HepG2 (cell line): ENCODE data around the gene CARMIL3. TPM values are rescaled to one million over a fixed set of nuclear protein-coding genes. Genes with fewer than 3 reads are reported as not detected.

Experiments used
- HNF4G ChIP-seq, 2 experiments: sonication (generic) in 1 of 2; formaldehyde crosslinking in 1 of 2; IDR thresholded peaks; 2 replicates each; pipeline versions ENCODE4 v1.4.0 to v1.6.1; 2011 to 2020; ENCODE audit warnings: borderline replicate concordance in 2 of 2, low read depth in 2 of 2, mild to moderate bottlenecking in 2 of 2, low read length in 1 of 2, missing genetic modification reagents in 1 of 2, moderate library complexity in 1 of 2
- NRL ChIP-seq: sonication (generic); formaldehyde crosslinking; IDR thresholded peaks from 2 replicates; pipeline ENCODE4 v1.5.0; 2020; ENCODE audit warnings: missing genetic modification reagents, mild to moderate bottlenecking, moderate library complexity, borderline replicate concordance
- PITX1 ChIP-seq: sonication (generic); formaldehyde crosslinking; IDR thresholded peaks from 2 replicates; pipeline ENCODE4 v1.5.1; 2020; ENCODE audit warnings: mild to moderate bottlenecking, missing genetic modification reagents
- RBM39 ChIP-seq: fragments of 200-400 bp; formaldehyde crosslinking; IDR thresholded peaks from one replicate; pipeline ENCODE4 v1.6.1; 2018; ENCODE audit warnings: antibody characterized with exemption, mild to moderate bottlenecking, low read depth, low read length; ENCODE audit not compliant: poor library complexity, severe bottlenecking
- TSC22D2 ChIP-seq: sonication (generic); formaldehyde crosslinking; IDR thresholded peaks from 2 replicates; pipeline ENCODE4 v1.5.1; 2020; ENCODE audit warnings: missing genetic modification reagents, mild to moderate bottlenecking, borderline replicate concordance
- ZNF547 ChIP-seq: sonication (generic); formaldehyde crosslinking; IDR thresholded peaks from 2 replicates; pipeline ENCODE4 v1.5.1; 2020; ENCODE audit warnings: mild to moderate bottlenecking, missing genetic modification reagents
- ZNF577 ChIP-seq: sonication (generic); formaldehyde crosslinking; IDR thresholded peaks from 2 replicates; pipeline ENCODE4 v1.4.0; 2020; ENCODE audit warnings: mild to moderate bottlenecking, low read depth, missing genetic modification reagents, borderline replicate concordance
- polyA plus RNA-seq, 8 experiments: library from polyadenylated mRNA; depleted of rRNA in 3 of 8; stranded (reverse) in 7 of 8; unstranded in 1 of 8; fragments of >200 nt; fragmentation: Illumina TruSeq in 4 of 8; extraction: Trizol in 4 of 8; gene quantifications; 2 replicates each; pipeline versions ENCODE4 v1.2.1 to v1.2.3, GENCODE V29; 2011 to 2016; ENCODE audit warnings: low read depth in 4 of 8, missing spikeins in 1 of 8, mixed read lengths in 1 of 8; ENCODE audit not compliant: insufficient read depth in 1 of 8
- total RNA-seq, 5 experiments: library from RNA; depleted of rRNA; stranded (reverse); fragments of >200 nt; fragmentation: Illumina TruSeq; extraction: Trizol; gene quantifications; 2 replicates each; pipeline ENCODE4 v1.2.3, GENCODE V29; 2016; ENCODE audit warnings: low read depth in 1 of 5
- TF ChIP-seq, protein P1 (sequence below): sonication (generic); formaldehyde crosslinking; IDR thresholded peaks from 2 replicates; pipeline ENCODE4 v1.4.0; 2020; ENCODE audit warnings: missing genetic modification reagents
- TF ChIP-seq, protein P2 (sequence below): sonication (generic); formaldehyde crosslinking; IDR thresholded peaks from 2 replicates; pipeline ENCODE4 v1.4.0; 2020; ENCODE audit warnings: missing genetic modification reagents
- TF ChIP-seq, protein P3 (sequence below): sonication (generic); formaldehyde crosslinking; IDR thresholded peaks from 2 replicates; pipeline ENCODE4 v1.5.0; 2020; ENCODE audit warnings: mild to moderate bottlenecking, missing genetic modification reagents, borderline replicate concordance
- TF ChIP-seq, protein P4 (sequence below): IDR thresholded peaks from 2 replicates; pipeline ENCODE4 v1.4.0; 2020; ENCODE audit warnings: mild to moderate bottlenecking, missing genetic modification reagents

Gene CARMIL3
- total and polyA plus RNA-seq, 2 of the 13 experiments (the other 11 are each of a cell fraction or from before 2014, with no cell fraction given): 0.27 to 0.55 TPM

DNA sequence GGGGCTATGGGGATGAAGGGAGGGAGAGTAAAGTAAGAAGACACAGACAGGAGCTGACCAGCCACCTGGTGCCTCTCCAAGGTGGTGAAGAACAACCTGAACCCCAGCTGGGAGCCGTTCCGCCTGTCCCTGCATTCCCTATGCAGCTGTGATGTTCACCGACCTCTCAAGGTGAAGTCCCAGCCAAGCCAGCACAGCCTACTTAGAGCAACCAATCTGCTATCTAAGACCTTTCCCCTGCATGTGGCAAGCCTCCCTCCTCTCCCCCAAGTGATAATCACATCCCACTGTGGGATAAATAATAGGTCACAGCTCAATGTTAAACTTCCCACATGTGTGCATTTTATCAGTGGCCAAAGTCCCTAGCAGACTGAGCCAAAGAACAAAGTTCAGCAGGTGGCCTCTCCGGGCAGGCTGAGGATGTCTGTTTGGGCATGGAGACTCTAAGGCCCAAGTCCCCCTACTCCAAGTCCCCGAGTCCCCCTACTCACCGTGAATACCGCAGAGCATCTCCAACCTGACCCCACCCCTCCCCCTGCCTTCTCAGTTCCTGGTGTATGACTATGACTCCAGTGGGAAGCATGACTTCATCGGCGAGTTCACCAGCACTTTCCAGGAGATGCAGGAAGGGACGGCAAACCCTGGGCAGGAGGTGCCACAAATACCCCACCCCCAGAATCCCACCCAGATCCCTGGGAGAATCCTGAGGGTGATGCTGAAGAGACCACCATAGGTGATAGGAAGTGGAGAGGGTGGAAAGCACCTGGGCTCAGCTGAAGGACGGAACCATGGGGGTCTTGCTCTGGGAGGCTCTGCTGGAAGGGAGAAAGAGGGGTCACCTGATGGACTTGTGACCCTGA is 23.0 kb downstream of the CARMIL3 start (continued):
- TF ChIP-seq, protein P1, sequence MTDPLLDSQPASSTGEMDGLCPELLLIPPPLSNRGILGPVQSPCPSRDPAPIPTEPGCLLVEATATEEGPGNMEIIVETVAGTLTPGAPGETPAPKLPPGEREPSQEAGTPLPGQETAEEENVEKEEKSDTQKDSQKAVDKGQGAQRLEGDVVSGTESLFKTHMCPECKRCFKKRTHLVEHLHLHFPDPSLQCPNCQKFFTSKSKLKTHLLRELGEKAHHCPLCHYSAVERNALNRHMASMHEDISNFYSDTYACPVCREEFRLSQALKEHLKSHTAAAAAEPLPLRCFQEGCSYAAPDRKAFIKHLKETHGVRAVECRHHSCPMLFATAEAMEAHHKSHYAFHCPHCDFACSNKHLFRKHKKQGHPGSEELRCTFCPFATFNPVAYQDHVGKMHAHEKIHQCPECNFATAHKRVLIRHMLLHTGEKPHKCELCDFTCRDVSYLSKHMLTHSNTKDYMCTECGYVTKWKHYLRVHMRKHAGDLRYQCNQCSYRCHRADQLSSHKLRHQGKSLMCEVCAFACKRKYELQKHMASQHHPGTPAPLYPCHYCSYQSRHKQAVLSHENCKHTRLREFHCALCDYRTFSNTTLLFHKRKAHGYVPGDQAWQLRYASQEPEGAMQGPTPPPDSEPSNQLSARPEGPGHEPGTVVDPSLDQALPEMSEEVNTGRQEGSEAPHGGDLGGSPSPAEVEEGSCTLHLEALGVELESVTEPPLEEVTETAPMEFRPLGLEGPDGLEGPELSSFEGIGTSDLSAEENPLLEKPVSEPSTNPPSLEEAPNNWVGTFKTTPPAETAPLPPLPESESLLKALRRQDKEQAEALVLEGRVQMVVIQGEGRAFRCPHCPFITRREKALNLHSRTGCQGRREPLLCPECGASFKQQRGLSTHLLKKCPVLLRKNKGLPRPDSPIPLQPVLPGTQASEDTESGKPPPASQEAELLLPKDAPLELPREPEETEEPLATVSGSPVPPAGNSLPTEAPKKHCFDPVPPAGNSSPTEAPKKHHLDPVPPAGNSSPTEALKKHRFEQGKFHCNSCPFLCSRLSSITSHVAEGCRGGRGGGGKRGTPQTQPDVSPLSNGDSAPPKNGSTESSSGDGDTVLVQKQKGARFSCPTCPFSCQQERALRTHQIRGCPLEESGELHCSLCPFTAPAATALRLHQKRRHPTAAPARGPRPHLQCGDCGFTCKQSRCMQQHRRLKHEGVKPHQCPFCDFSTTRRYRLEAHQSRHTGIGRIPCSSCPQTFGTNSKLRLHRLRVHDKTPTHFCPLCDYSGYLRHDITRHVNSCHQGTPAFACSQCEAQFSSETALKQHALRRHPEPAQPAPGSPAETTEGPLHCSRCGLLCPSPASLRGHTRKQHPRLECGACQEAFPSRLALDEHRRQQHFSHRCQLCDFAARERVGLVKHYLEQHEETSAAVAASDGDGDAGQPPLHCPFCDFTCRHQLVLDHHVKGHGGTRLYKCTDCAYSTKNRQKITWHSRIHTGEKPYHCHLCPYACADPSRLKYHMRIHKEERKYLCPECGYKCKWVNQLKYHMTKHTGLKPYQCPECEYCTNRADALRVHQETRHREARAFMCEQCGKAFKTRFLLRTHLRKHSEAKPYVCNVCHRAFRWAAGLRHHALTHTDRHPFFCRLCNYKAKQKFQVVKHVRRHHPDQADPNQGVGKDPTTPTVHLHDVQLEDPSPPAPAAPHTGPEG (CRISPR knock-in tag): no peak
- TF ChIP-seq, protein P2, sequence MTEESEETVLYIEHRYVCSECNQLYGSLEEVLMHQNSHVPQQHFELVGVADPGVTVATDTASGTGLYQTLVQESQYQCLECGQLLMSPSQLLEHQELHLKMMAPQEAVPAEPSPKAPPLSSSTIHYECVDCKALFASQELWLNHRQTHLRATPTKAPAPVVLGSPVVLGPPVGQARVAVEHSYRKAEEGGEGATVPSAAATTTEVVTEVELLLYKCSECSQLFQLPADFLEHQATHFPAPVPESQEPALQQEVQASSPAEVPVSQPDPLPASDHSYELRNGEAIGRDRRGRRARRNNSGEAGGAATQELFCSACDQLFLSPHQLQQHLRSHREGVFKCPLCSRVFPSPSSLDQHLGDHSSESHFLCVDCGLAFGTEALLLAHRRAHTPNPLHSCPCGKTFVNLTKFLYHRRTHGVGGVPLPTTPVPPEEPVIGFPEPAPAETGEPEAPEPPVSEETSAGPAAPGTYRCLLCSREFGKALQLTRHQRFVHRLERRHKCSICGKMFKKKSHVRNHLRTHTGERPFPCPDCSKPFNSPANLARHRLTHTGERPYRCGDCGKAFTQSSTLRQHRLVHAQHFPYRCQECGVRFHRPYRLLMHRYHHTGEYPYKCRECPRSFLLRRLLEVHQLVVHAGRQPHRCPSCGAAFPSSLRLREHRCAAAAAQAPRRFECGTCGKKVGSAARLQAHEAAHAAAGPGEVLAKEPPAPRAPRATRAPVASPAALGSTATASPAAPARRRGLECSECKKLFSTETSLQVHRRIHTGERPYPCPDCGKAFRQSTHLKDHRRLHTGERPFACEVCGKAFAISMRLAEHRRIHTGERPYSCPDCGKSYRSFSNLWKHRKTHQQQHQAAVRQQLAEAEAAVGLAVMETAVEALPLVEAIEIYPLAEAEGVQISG: no peak; the same call in 1 of the 2 replicates
- TF ChIP-seq HNF4G (IDR thresholded peaks at IDR 0.05; ENCODE audit: borderline replicate concordance, low read depth, low read length) (peak; percentile 84), HNF4G (CRISPR knock-in tag; IDR thresholded peaks at IDR 0.05; ENCODE audit: borderline replicate concordance, low read depth) (peak; percentile 45; the same call in 1 of the 2 replicates), RBM39 (no peak), PITX1 (peak; percentile 62; the same call in 1 of the 2 replicates), ZNF547 (CRISPR knock-in tag) (peak; percentile 42; the same call in 1 of the 2 replicates), ZNF577 (CRISPR knock-in tag) (no peak), NRL (CRISPR knock-in tag) (no peak), TSC22D2 (no peak)
- TF ChIP-seq, protein P3, sequence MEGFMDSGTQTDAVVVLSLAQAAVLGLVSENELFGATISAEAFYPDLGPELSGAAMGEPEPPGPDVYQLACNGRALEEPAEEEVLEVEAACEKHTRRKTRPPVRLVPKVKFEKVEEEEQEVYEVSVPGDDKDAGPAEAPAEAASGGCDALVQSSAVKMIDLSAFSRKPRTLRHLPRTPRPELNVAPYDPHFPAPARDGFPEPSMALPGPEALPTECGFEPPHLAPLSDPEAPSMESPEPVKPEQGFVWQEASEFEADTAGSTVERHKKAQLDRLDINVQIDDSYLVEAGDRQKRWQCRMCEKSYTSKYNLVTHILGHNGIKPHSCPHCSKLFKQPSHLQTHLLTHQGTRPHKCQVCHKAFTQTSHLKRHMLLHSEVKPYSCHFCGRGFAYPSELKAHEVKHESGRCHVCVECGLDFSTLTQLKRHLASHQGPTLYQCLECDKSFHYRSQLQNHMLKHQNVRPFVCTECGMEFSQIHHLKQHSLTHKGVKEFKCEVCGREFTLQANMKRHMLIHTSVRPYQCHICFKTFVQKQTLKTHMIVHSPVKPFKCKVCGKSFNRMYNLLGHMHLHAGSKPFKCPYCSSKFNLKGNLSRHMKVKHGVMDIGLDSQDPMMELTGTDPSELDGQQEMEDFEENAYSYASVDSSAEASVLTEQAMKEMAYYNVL (CRISPR knock-in tag): no peak
- TF ChIP-seq, protein P4, sequence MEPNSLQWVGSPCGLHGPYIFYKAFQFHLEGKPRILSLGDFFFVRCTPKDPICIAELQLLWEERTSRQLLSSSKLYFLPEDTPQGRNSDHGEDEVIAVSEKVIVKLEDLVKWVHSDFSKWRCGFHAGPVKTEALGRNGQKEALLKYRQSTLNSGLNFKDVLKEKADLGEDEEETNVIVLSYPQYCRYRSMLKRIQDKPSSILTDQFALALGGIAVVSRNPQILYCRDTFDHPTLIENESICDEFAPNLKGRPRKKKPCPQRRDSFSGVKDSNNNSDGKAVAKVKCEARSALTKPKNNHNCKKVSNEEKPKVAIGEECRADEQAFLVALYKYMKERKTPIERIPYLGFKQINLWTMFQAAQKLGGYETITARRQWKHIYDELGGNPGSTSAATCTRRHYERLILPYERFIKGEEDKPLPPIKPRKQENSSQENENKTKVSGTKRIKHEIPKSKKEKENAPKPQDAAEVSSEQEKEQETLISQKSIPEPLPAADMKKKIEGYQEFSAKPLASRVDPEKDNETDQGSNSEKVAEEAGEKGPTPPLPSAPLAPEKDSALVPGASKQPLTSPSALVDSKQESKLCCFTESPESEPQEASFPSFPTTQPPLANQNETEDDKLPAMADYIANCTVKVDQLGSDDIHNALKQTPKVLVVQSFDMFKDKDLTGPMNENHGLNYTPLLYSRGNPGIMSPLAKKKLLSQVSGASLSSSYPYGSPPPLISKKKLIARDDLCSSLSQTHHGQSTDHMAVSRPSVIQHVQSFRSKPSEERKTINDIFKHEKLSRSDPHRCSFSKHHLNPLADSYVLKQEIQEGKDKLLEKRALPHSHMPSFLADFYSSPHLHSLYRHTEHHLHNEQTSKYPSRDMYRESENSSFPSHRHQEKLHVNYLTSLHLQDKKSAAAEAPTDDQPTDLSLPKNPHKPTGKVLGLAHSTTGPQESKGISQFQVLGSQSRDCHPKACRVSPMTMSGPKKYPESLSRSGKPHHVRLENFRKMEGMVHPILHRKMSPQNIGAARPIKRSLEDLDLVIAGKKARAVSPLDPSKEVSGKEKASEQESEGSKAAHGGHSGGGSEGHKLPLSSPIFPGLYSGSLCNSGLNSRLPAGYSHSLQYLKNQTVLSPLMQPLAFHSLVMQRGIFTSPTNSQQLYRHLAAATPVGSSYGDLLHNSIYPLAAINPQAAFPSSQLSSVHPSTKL (CRISPR knock-in tag): no peak
